ENCODE data around the gene ERN1. TPM values are rescaled to one million over a fixed set of nuclear protein-coding genes. Genes with fewer than 3 reads are reported as not detected.

Gene ERN1
- total and polyA plus RNA-seq, 2 donors = 5.9 to 7.4 TPM

- 98% methylated on average over 4 of the region's 4 CpGs for WGBS
- Histone ChIP-seq H3K27me3 (ENCODE audit: control insufficient read depth in 2 of 2, insufficient read depth in 1 of 2, low read length in 1 of 2) (no peaks in the 10 kb centered on the region), H3K4me1 (ENCODE audit: control insufficient read depth in 2 of 2, insufficient read depth in 2 of 2, low read length in 2 of 2) (peaks cover 27 to 53% of the 10 kb centered on the region in 2 donors), H3K4me3 (ENCODE audit: low read length in 2 of 2) (no peak overlapping the region), H3K36me3 (ENCODE audit: control insufficient read depth in 2 of 2, insufficient read depth in 2 of 2, low read length in 1 of 2) (no peaks in the 10 kb centered on the region), H3K27ac (ENCODE audit: low read depth in 1 of 2, low read length in 1 of 2) (no peak overlapping the region), H3K9me3 (ENCODE audit: control insufficient read depth in 2 of 2, insufficient read depth in 1 of 2, low read length in 1 of 2) (no peaks in the 10 kb centered on the region)
- DNase-seq (ENCODE audit: low read depth in 6 of 9, low spot score in 9 of 9) = no peak
Measured at GRCh38 chr17:64111831-64112230, 18.1 kb downstream of the ERN1 start.

GRCh38 chr17:64110379-64111152 lies 19.4 kb downstream of the ERN1 start:
- H3K9me3 ChIP-seq (ENCODE audit: control insufficient read depth in 2 of 2, insufficient read depth in 1 of 2, low read length in 1 of 2) = no peaks in the 10 kb centered on the region
- no peaks in the 10 kb centered on the region for H3K36me3 ChIP-seq (ENCODE audit: control insufficient read depth in 2 of 2, insufficient read depth in 2 of 2, low read length in 1 of 2)
- H3K27ac ChIP-seq (ENCODE audit: low read depth in 1 of 2, low read length in 1 of 2) = no peak overlapping the region
- H3K4me1 ChIP-seq (ENCODE audit: control insufficient read depth in 2 of 2, insufficient read depth in 2 of 2, low read length in 2 of 2) = peaks cover 26 to 53% of the 10 kb centered on the region in 2 donors
- WGBS = 75% methylated on average over 12 of the region's 12 CpGs
- no peaks in the 10 kb centered on the region for H3K27me3 ChIP-seq (ENCODE audit: control insufficient read depth in 2 of 2, insufficient read depth in 1 of 2, low read length in 1 of 2)
- DNase-seq (ENCODE audit: low read depth in 6 of 9, low spot score in 9 of 9) = no peak
- H3K4me3 ChIP-seq (ENCODE audit: low read length in 2 of 2) = no peak overlapping the region

- Histone ChIP-seq H3K9me3 (ENCODE audit: control insufficient read depth in 2 of 2, insufficient read depth in 1 of 2, low read length in 1 of 2) (no peaks in the 10 kb centered on the region), H3K4me1 (ENCODE audit: control insufficient read depth in 2 of 2, insufficient read depth in 2 of 2, low read length in 2 of 2) (peaks cover 24 to 49% of the 10 kb centered on the region in 2 donors), H3K36me3 (ENCODE audit: control insufficient read depth in 2 of 2, insufficient read depth in 2 of 2, low read length in 1 of 2) (no peaks in the 10 kb centered on the region), H3K27ac (ENCODE audit: low read depth in 1 of 2, low read length in 1 of 2) (no peak overlapping the region), H3K27me3 (ENCODE audit: control insufficient read depth in 2 of 2, insufficient read depth in 1 of 2, low read length in 1 of 2) (no peaks in the 10 kb centered on the region), H3K4me3 (ENCODE audit: low read length in 2 of 2) (no peak overlapping the region)
- DNase-seq (ENCODE audit: low read depth in 6 of 9, low spot score in 9 of 9) = no peak
- WGBS = 98% methylated on average over 5 of the region's 5 CpGs
Measured at GRCh38 chr17:64109400-64109799, 20.5 kb downstream of the ERN1 start.

DNA sequence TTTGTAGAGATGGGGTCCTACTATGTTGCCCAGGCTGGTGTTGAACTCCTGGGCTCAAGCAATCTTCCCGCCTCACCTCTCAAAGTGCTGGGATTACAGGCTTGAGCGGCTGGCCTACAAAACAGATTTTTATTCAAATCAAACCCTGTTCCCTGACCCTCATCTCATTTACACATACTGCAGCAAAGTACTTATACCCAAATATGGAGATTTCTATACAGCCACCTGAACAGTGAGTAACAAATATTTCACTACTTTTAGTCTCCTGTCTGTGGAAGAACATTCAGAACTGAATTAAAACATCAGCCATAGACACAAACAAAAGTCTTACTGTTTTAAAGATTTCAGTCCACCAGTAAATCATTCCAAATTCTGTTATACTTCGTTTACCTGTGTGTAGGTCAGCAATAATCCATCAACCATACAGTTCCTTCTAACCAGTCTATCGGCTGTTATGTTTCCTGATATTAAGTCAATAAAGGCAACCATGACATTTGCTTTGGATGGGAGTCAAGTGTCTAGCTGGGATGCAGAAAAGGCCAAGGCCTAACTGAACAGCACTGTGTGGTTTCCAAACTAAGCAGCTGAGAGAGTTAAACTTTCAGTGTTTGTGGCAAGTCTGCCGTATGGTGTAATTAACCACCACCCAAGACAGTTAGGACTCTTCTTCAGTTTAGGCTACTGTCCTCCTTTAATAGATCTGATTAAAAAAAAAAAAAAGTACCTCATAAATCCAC lies 22.3 kb downstream of the ERN1 start:
- H3K4me3 ChIP-seq (ENCODE audit: low read length in 2 of 2) = no peak overlapping the region
- no peaks in the 10 kb centered on the region for H3K27me3 ChIP-seq (ENCODE audit: control insufficient read depth in 2 of 2, insufficient read depth in 1 of 2, low read length in 1 of 2)
- peaks cover 30 to 56% of the 10 kb centered on the region in 2 donors for H3K4me1 ChIP-seq (ENCODE audit: control insufficient read depth in 2 of 2, insufficient read depth in 2 of 2, low read length in 2 of 2)
- H3K36me3 ChIP-seq (ENCODE audit: control insufficient read depth in 2 of 2, insufficient read depth in 2 of 2, low read length in 1 of 2) = no peaks in the 10 kb centered on the region
- peak overlapping the region in 1 of 2 donors; percentile 84 for H3K27ac ChIP-seq (ENCODE audit: low read depth in 1 of 2, low read length in 1 of 2)
- WGBS = 77% methylated on average over 5 of the region's 5 CpGs
- no peak for DNase-seq (ENCODE audit: low read depth in 6 of 9, low spot score in 9 of 9)
- H3K9me3 ChIP-seq (ENCODE audit: control insufficient read depth in 2 of 2, insufficient read depth in 1 of 2, low read length in 1 of 2) = no peaks in the 10 kb centered on the region

DNA sequence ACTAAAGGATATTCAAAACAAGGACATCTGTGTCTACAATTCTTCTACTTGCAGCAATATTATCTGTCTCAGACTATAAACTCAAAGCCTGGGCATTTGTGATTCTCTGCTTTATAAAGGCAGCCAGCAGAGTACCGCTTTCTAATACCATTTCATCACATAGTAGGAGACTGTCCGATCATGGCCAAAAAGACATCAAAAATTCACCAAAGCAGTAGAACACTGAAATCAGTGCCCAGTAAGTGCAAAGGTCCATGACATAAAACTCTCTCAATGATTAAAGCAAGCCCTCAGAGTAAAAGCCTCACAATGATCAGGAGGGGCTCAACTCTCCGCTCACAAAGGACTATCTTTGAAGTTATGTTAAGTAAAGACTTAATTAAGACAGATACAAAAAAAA lies 23.0 kb downstream of the ERN1 start:
- DNase-seq (ENCODE audit: low read depth in 6 of 9, low spot score in 9 of 9) = no peak
- no peaks in the 10 kb centered on the region for H3K27me3 ChIP-seq (ENCODE audit: control insufficient read depth in 2 of 2, insufficient read depth in 1 of 2, low read length in 1 of 2)
- no peaks in the 10 kb centered on the region for H3K9me3 ChIP-seq (ENCODE audit: control insufficient read depth in 2 of 2, insufficient read depth in 1 of 2, low read length in 1 of 2)
- WGBS = 98% methylated on average over 3 of the region's 3 CpGs
- no peak overlapping the region for H3K4me3 ChIP-seq (ENCODE audit: low read length in 2 of 2)
- H3K36me3 ChIP-seq (ENCODE audit: control insufficient read depth in 2 of 2, insufficient read depth in 2 of 2, low read length in 1 of 2) = no peaks in the 10 kb centered on the region
- H3K27ac ChIP-seq (ENCODE audit: low read depth in 1 of 2, low read length in 1 of 2) = peak overlapping the region; percentile 6 to 84
- H3K4me1 ChIP-seq (ENCODE audit: control insufficient read depth in 2 of 2, insufficient read depth in 2 of 2, low read length in 2 of 2) = peaks cover 30 to 53% of the 10 kb centered on the region in 2 donors

- WGBS = 84% methylated on average over 5 of the region's 5 CpGs
- H3K27me3 ChIP-seq (ENCODE audit: control insufficient read depth in 2 of 2, insufficient read depth in 1 of 2, low read length in 1 of 2) = no peaks in the 10 kb centered on the region
- H3K36me3 ChIP-seq (ENCODE audit: control insufficient read depth in 2 of 2, insufficient read depth in 2 of 2, low read length in 1 of 2) = no peaks in the 10 kb centered on the region
- no peak for DNase-seq (ENCODE audit: low read depth in 6 of 9, low spot score in 9 of 9)
- peaks cover 30 to 45% of the 10 kb centered on the region in 2 donors for H3K4me1 ChIP-seq (ENCODE audit: control insufficient read depth in 2 of 2, insufficient read depth in 2 of 2, low read length in 2 of 2)
- peak overlapping the region in 1 of 2 donors; percentile 28 for H3K27ac ChIP-seq (ENCODE audit: low read depth in 1 of 2, low read length in 1 of 2)
- no peaks in the 10 kb centered on the region for H3K9me3 ChIP-seq (ENCODE audit: control insufficient read depth in 2 of 2, insufficient read depth in 1 of 2, low read length in 1 of 2)
- no peak overlapping the region for H3K4me3 ChIP-seq (ENCODE audit: low read length in 2 of 2)
Measured at GRCh38 chr17:64103391-64104364, 26.3 kb downstream of the ERN1 start.

DNA sequence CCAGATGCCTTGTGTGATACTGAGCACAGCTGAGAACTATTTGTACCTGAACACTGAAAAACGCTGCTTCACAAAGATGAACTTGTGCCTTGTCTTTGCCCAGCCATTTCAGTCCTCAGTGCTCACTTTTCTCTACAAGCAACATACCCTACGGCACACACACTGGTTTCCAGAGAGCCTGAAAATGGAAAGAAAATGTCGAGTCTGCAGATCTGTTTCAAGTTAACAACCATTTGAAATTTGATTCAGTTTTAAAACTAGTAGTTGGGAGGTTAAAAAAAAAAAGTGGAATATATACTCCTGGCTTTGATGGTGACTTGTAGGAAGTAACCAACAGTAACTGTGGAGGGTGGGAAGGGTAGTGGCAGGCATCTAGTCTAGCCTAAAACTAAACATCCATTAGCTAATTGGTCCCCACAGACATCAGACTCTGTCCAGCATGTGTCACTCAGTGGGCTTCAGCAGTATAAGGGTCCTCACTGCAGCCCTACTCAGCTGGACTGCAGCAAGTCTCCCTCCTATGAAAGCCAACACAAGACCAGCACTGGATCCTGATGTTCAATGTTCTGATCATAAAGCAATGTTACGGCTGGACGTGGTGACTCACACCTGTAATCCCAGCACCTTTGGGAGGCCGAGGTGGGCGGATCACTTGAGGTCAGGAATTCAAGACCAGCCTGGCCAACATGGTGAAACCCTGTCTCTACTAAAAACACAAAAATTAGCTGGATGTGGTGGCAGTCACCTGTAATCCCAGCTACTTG lies 27.1 kb downstream of the ERN1 start:
- peak overlapping the region in 1 of 2 donors; percentile 42 for H3K27ac ChIP-seq (ENCODE audit: low read depth in 1 of 2, low read length in 1 of 2)
- no peaks in the 10 kb centered on the region for H3K27me3 ChIP-seq (ENCODE audit: control insufficient read depth in 2 of 2, insufficient read depth in 1 of 2, low read length in 1 of 2)
- no peak for DNase-seq (ENCODE audit: low read depth in 6 of 9, low spot score in 9 of 9)
- no peak overlapping the region for H3K4me3 ChIP-seq (ENCODE audit: low read length in 2 of 2)
- no peaks in the 10 kb centered on the region for H3K36me3 ChIP-seq (ENCODE audit: control insufficient read depth in 2 of 2, insufficient read depth in 2 of 2, low read length in 1 of 2)
- peaks cover 25 to 44% of the 10 kb centered on the region in 2 donors for H3K4me1 ChIP-seq (ENCODE audit: control insufficient read depth in 2 of 2, insufficient read depth in 2 of 2, low read length in 2 of 2)
- no peaks in the 10 kb centered on the region for H3K9me3 ChIP-seq (ENCODE audit: control insufficient read depth in 2 of 2, insufficient read depth in 1 of 2, low read length in 1 of 2)
- 93% methylated on average over 7 of the region's 7 CpGs for WGBS

GRCh38 chr17:64099543-64099942 lies 30.4 kb downstream of the ERN1 start:
- Histone ChIP-seq H3K27ac (ENCODE audit: low read depth in 1 of 2, low read length in 1 of 2) (no peak overlapping the region), H3K4me3 (ENCODE audit: low read length in 2 of 2) (no peak overlapping the region), H3K9me3 (ENCODE audit: control insufficient read depth in 2 of 2, insufficient read depth in 1 of 2, low read length in 1 of 2) (no peaks in the 10 kb centered on the region), H3K4me1 (ENCODE audit: control insufficient read depth in 2 of 2, insufficient read depth in 2 of 2, low read length in 2 of 2) (peaks cover 12 to 43% of the 10 kb centered on the region in 2 donors), H3K27me3 (ENCODE audit: control insufficient read depth in 2 of 2, insufficient read depth in 1 of 2, low read length in 1 of 2) (no peaks in the 10 kb centered on the region), H3K36me3 (ENCODE audit: control insufficient read depth in 2 of 2, insufficient read depth in 2 of 2, low read length in 1 of 2) (peaks cover 5 to 16% of the 10 kb centered on the region in 2 donors)
- no peak for DNase-seq (ENCODE audit: low read depth in 6 of 9, low spot score in 9 of 9)
- WGBS = 94% methylated on average over 6 of the region's 6 CpGs
